GM12878 (cell line): ENCODE measurements around the gene GAREM2. TPM values are rescaled to one million over a fixed set of nuclear protein-coding genes. Genes with fewer than 3 reads are reported as not detected.

ENCODE experiments used
- ESRRA ChIP-seq: IDR thresholded peaks from 2 replicates; pipeline ENCODE4 v1.6.1; 2012; ENCODE audit warnings: mild to moderate bottlenecking, low read length, improper control_type of control experiment
- HDAC2 ChIP-seq: fragments of 200-600 bp; sonication (generic); IDR thresholded peaks from 2 replicates; pipeline ENCODE4 v1.6.1; 2017
- RELB ChIP-seq: fragments of 450-650 bp; IDR thresholded peaks from 2 replicates; pipeline ENCODE4 v1.6.1; 2017; ENCODE audit warnings: low read depth, mild to moderate bottlenecking, moderate library complexity
- polyA plus RNA-seq, 11 experiments: library from polyadenylated mRNA; depleted of rRNA in 4 of 11; unstranded in 6 of 11; stranded (reverse) in 5 of 11; fragments of >200 nt; fragmentation: Nextera tagmentation in 4 of 11; fragmentation: Illumina TruSeq in 1 of 11; extraction: Ambion mirVana in 4 of 11; extraction: Trizol in 1 of 11; gene quantifications; 1 replicate in 1 of 11; 2 replicates in 10 of 11; pipeline versions ENCODE4 v1.2.1 to v1.2.3, GENCODE V29; 2011 to 2016; ENCODE audit warnings: inconsistent platforms in 2 of 11, missing spikeins in 2 of 11, low read depth in 1 of 11
- total RNA-seq, 4 experiments: library from RNA; depleted of rRNA in 3 of 4; stranded (reverse); fragments of >200 nt in 3 of 4; fragmentation: Illumina TruSeq in 1 of 4; extraction: Trizol in 1 of 4; gene quantifications; 2 replicates each; pipeline versions ENCODE4 v1.2.1 to v1.2.3, GENCODE V29; 2013 to 2021
- TF ChIP-seq, protein P1 (sequence below): fragments of 450-650 bp; IDR thresholded peaks from 2 replicates; pipeline ENCODE4 v1.6.1; 2017; ENCODE audit warnings: antibody characterized with exemption, mild to moderate bottlenecking, moderate library complexity

Gene GAREM2
- total and polyA plus RNA-seq, 10 of the 15 experiments (the other 5 are each of a cell fraction or from before 2014, with no cell fraction given) = 0.06 to 1.4 (median 0.44) TPM

GRCh38 chr2:26238311-26238958, 65.5 kb downstream of the GAREM2 start (continued):
- TF ChIP-seq, protein P1, sequence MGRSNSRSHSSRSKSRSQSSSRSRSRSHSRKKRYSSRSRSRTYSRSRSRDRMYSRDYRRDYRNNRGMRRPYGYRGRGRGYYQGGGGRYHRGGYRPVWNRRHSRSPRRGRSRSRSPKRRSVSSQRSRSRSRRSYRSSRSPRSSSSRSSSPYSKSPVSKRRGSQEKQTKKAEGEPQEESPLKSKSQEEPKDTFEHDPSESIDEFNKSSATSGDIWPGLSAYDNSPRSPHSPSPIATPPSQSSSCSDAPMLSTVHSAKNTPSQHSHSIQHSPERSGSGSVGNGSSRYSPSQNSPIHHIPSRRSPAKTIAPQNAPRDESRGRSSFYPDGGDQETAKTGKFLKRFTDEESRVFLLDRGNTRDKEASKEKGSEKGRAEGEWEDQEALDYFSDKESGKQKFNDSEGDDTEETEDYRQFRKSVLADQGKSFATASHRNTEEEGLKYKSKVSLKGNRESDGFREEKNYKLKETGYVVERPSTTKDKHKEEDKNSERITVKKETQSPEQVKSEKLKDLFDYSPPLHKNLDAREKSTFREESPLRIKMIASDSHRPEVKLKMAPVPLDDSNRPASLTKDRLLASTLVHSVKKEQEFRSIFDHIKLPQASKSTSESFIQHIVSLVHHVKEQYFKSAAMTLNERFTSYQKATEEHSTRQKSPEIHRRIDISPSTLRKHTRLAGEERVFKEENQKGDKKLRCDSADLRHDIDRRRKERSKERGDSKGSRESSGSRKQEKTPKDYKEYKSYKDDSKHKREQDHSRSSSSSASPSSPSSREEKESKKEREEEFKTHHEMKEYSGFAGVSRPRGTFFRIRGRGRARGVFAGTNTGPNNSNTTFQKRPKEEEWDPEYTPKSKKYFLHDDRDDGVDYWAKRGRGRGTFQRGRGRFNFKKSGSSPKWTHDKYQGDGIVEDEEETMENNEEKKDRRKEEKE = no peak
- no peak for TF ChIP-seq HDAC2
- no peak for TF ChIP-seq RELB
- no peak for TF ChIP-seq ESRRA

Other genes with a start within 250 kb of the GAREM2 start
- gene KIF3C, start 190.6 kb upstream of the GAREM2 start, total RNA-seq (2014; rRNA removed) = 0.28 and 0.54 TPM in 2 replicates
- 0.22 and 0.28 TPM in 2 replicates for gene KIF3C, start 190.6 kb upstream of the GAREM2 start, total RNA-seq (2014; rRNA removed; fragmentation: Illumina TruSeq; extraction: Trizol)
- gene KIF3C, start 190.6 kb upstream of the GAREM2 start, total RNA-seq (2021) = 0.62 and 0.88 TPM in 2 replicates
- gene KIF3C, start 190.6 kb upstream of the GAREM2 start, polyA plus RNA-seq (2011; rRNA removed) = 0.20 and 0.48 TPM in 2 replicates
- 0.29 and 0.51 TPM in 2 replicates for gene KIF3C, start 190.6 kb upstream of the GAREM2 start, polyA plus RNA-seq (2014; fragmentation: Illumina TruSeq; extraction: Trizol)
- under 1 TPM; 0.10 to 0.16 TPM for gene KIF3C, start 190.6 kb upstream of the GAREM2 start, polyA plus RNA-seq (2014; fragmentation: Nextera tagmentation; extraction: Ambion mirVana)
- 0.45 and 1.3 TPM in 2 replicates for gene KIF3C, start 190.6 kb upstream of the GAREM2 start, polyA plus RNA-seq (2014; rRNA removed)
- under 1 TPM; 0.56 to 0.63 TPM for gene KIF3C, start 190.6 kb upstream of the GAREM2 start, polyA plus RNA-seq (2016; fragmentation: Nextera tagmentation; extraction: Ambion mirVana)
- gene RAB10, start 139.0 kb upstream of the GAREM2 start, total RNA-seq (2014; rRNA removed) = 42.5 and 45.1 TPM in 2 replicates
- 70.1 and 71.1 TPM in 2 replicates for gene RAB10, start 139.0 kb upstream of the GAREM2 start, total RNA-seq (2014; rRNA removed; fragmentation: Illumina TruSeq; extraction: Trizol)
- gene RAB10, start 139.0 kb upstream of the GAREM2 start, total RNA-seq (2021) = 87.5 and 88.9 TPM in 2 replicates
- 108 and 190 TPM in 2 replicates for gene RAB10, start 139.0 kb upstream of the GAREM2 start, polyA plus RNA-seq (2011; rRNA removed)
- 84.0 and 138 TPM in 2 replicates for gene RAB10, start 139.0 kb upstream of the GAREM2 start, polyA plus RNA-seq (2014; fragmentation: Illumina TruSeq; extraction: Trizol)
- gene RAB10, start 139.0 kb upstream of the GAREM2 start, polyA plus RNA-seq (2014; fragmentation: Nextera tagmentation; extraction: Ambion mirVana) = 10 to 100 TPM; 13.3 to 24.8 TPM
- gene RAB10, start 139.0 kb upstream of the GAREM2 start, polyA plus RNA-seq (2014; rRNA removed) = 44.2 and 79.9 TPM in 2 replicates
- gene RAB10, start 139.0 kb upstream of the GAREM2 start, polyA plus RNA-seq (2016; fragmentation: Nextera tagmentation; extraction: Ambion mirVana) = 100 to 1,000 TPM; 108 to 109 TPM
- gene HADHA, start 71.5 kb downstream of the GAREM2 start, total RNA-seq (2014; rRNA removed) = 158 and 175 TPM in 2 replicates
- 170 TPM in 2 replicates for gene HADHA, start 71.5 kb downstream of the GAREM2 start, total RNA-seq (2014; rRNA removed; fragmentation: Illumina TruSeq; extraction: Trizol)
- 160 and 161 TPM in 2 replicates for gene HADHA, start 71.5 kb downstream of the GAREM2 start, total RNA-seq (2021)
- gene HADHA, start 71.5 kb downstream of the GAREM2 start, polyA plus RNA-seq (2011; rRNA removed) = 194 and 208 TPM in 2 replicates
- 207 and 221 TPM in 2 replicates for gene HADHA, start 71.5 kb downstream of the GAREM2 start, polyA plus RNA-seq (2014; fragmentation: Illumina TruSeq; extraction: Trizol)
- gene HADHA, start 71.5 kb downstream of the GAREM2 start, polyA plus RNA-seq (2014; fragmentation: Nextera tagmentation; extraction: Ambion mirVana) = 100 to 1,000 TPM; 109 to 144 TPM
- gene HADHA, start 71.5 kb downstream of the GAREM2 start, polyA plus RNA-seq (2014; rRNA removed) = 114 and 125 TPM in 2 replicates
- 100 to 1,000 TPM; 187 to 190 TPM for gene HADHA, start 71.5 kb downstream of the GAREM2 start, polyA plus RNA-seq (2016; fragmentation: Nextera tagmentation; extraction: Ambion mirVana)
- gene HADHB, start 71.9 kb downstream of the GAREM2 start, total RNA-seq (2014; rRNA removed) = 53.7 and 67.3 TPM in 2 replicates
- 68.8 and 69.3 TPM in 2 replicates for gene HADHB, start 71.9 kb downstream of the GAREM2 start, total RNA-seq (2014; rRNA removed; fragmentation: Illumina TruSeq; extraction: Trizol)
- 73.5 and 78.6 TPM in 2 replicates for gene HADHB, start 71.9 kb downstream of the GAREM2 start, total RNA-seq (2021)
- 123 and 161 TPM in 2 replicates for gene HADHB, start 71.9 kb downstream of the GAREM2 start, polyA plus RNA-seq (2011; rRNA removed)
- 67.0 and 76.4 TPM in 2 replicates for gene HADHB, start 71.9 kb downstream of the GAREM2 start, polyA plus RNA-seq (2014; fragmentation: Illumina TruSeq; extraction: Trizol)
- gene HADHB, start 71.9 kb downstream of the GAREM2 start, polyA plus RNA-seq (2014; fragmentation: Nextera tagmentation; extraction: Ambion mirVana) = 100 to 1,000 TPM; 107 to 145 TPM
- 60.7 and 68.6 TPM in 2 replicates for gene HADHB, start 71.9 kb downstream of the GAREM2 start, polyA plus RNA-seq (2014; rRNA removed)
- gene HADHB, start 71.9 kb downstream of the GAREM2 start, polyA plus RNA-seq (2016; fragmentation: Nextera tagmentation; extraction: Ambion mirVana) = 100 to 1,000 TPM in 1 of 2 experiments, 10 to 100 TPM in 1; 97.5 to 104 TPM
- gene SELENOI, start 173.1 kb downstream of the GAREM2 start, total RNA-seq (2014; rRNA removed) = 18.6 and 22.5 TPM in 2 replicates
- gene SELENOI, start 173.1 kb downstream of the GAREM2 start, total RNA-seq (2014; rRNA removed; fragmentation: Illumina TruSeq; extraction: Trizol) = 26.6 and 27.6 TPM in 2 replicates
- gene SELENOI, start 173.1 kb downstream of the GAREM2 start, total RNA-seq (2021) = 29.1 and 31.4 TPM in 2 replicates
- 17.2 and 21.6 TPM in 2 replicates for gene SELENOI, start 173.1 kb downstream of the GAREM2 start, polyA plus RNA-seq (2011; rRNA removed)
- gene SELENOI, start 173.1 kb downstream of the GAREM2 start, polyA plus RNA-seq (2014; fragmentation: Illumina TruSeq; extraction: Trizol) = 20.0 and 23.2 TPM in 2 replicates
- 1 to 10 TPM; 5.2 to 6.3 TPM for gene SELENOI, start 173.1 kb downstream of the GAREM2 start, polyA plus RNA-seq (2014; fragmentation: Nextera tagmentation; extraction: Ambion mirVana)
- 12.1 and 13.3 TPM in 2 replicates for gene SELENOI, start 173.1 kb downstream of the GAREM2 start, polyA plus RNA-seq (2014; rRNA removed)
- 10 to 100 TPM; 15.0 to 17.6 TPM for gene SELENOI, start 173.1 kb downstream of the GAREM2 start, polyA plus RNA-seq (2016; fragmentation: Nextera tagmentation; extraction: Ambion mirVana)
- gene ADGRF3, start 173.7 kb downstream of the GAREM2 start, total RNA-seq (2014; rRNA removed) = 0.40 and 0.54 TPM in 2 replicates
- 0.67 and 1.1 TPM in 2 replicates for gene ADGRF3, start 173.7 kb downstream of the GAREM2 start, total RNA-seq (2014; rRNA removed; fragmentation: Illumina TruSeq; extraction: Trizol)
- gene ADGRF3, start 173.7 kb downstream of the GAREM2 start, total RNA-seq (2021) = 2.8 and 3.1 TPM in 2 replicates
- 0.32 and 0.46 TPM in 2 replicates for gene ADGRF3, start 173.7 kb downstream of the GAREM2 start, polyA plus RNA-seq (2011; rRNA removed)
- 0.44 and 1.0 TPM in 2 replicates for gene ADGRF3, start 173.7 kb downstream of the GAREM2 start, polyA plus RNA-seq (2014; fragmentation: Illumina TruSeq; extraction: Trizol)
- under 1 TPM; 0.03 to 0.27 TPM for gene ADGRF3, start 173.7 kb downstream of the GAREM2 start, polyA plus RNA-seq (2014; fragmentation: Nextera tagmentation; extraction: Ambion mirVana)
- gene ADGRF3, start 173.7 kb downstream of the GAREM2 start, polyA plus RNA-seq (2014; rRNA removed) = 1.8 and 1.9 TPM in 2 replicates
- 1 to 10 TPM; 1.4 to 1.5 TPM for gene ADGRF3, start 173.7 kb downstream of the GAREM2 start, polyA plus RNA-seq (2016; fragmentation: Nextera tagmentation; extraction: Ambion mirVana)
- not detected in 2 replicates for gene DRC1, start 228.8 kb downstream of the GAREM2 start, total RNA-seq (2014; rRNA removed)
- not detected in 2 replicates for gene DRC1, start 228.8 kb downstream of the GAREM2 start, total RNA-seq (2014; rRNA removed; fragmentation: Illumina TruSeq; extraction: Trizol)
- gene DRC1, start 228.8 kb downstream of the GAREM2 start, total RNA-seq (2021) = not detected in 2 replicates
- gene DRC1, start 228.8 kb downstream of the GAREM2 start, polyA plus RNA-seq (2011; rRNA removed) = not detected in 2 replicates
- gene DRC1, start 228.8 kb downstream of the GAREM2 start, polyA plus RNA-seq (2014; fragmentation: Illumina TruSeq; extraction: Trizol) = 0.03 TPM in 1 of 2 replicates, not detected in the other
- not detected for gene DRC1, start 228.8 kb downstream of the GAREM2 start, polyA plus RNA-seq (2014; fragmentation: Nextera tagmentation; extraction: Ambion mirVana)
- gene DRC1, start 228.8 kb downstream of the GAREM2 start, polyA plus RNA-seq (2014; rRNA removed) = not detected in 2 replicates
- gene DRC1, start 228.8 kb downstream of the GAREM2 start, polyA plus RNA-seq (2016; fragmentation: Nextera tagmentation; extraction: Ambion mirVana) = not detected